Right lobe of liver (tissue), 6 donors: ENCODE measurements around the gene KIF23. TPM values are rescaled to one million over a fixed set of nuclear protein-coding genes. Genes with fewer than 3 reads are reported as not detected.

ENCODE experiments used
- ATAC-seq, 4 donors: fragments of 200-7000 bp; cut with Tn5 transposase; one replicate each; pipeline ENCODE4 v1.9.1; 2020; ENCODE audit warnings: mild to moderate bottlenecking in 4 of 4, moderate library complexity in 4 of 4
- DNase-seq, 3 donors: peaks; one replicate each; pipeline ENCODE4 v3.0.0-alpha.2; 2020
- H3K27ac ChIP-seq, 3 donors: fragments of 200-600 bp; one replicate each; pipeline ENCODE4 v1.8.0; 2022
- H3K27me3 ChIP-seq, 2 donors: fragments of 200-600 bp; one replicate each; pipeline ENCODE4 v1.8.0; 2022
- H3K36me3 ChIP-seq, 4 donors: fragments of 200-600 bp; sonication (generic) in 1 of 4; one replicate each; pipeline versions ENCODE4 v1.5.1 to v1.8.0; 2017 to 2022; ENCODE audit warnings: control low read depth in 1 of 4
- H3K4me1 ChIP-seq, 4 donors: fragments of 200-600 bp; sonication (generic) in 1 of 4; one replicate each; pipeline versions ENCODE4 v1.5.1 to v1.8.0; 2017 to 2022; ENCODE audit warnings: control low read depth in 1 of 4
- H3K4me3 ChIP-seq, 3 donors: fragments of 200-600 bp; one replicate each; pipeline ENCODE4 v1.8.0; 2022
- H3K9me3 ChIP-seq, 4 donors: fragments of 200-600 bp; sonication (generic) in 1 of 4; one replicate each; pipeline versions ENCODE4 v1.5.1 to v1.8.0; 2017 to 2022; ENCODE audit warnings: control low read depth in 1 of 4
- POLR2A ChIP-seq: fragments of 450-650 bp; IDR thresholded peaks from one replicate; pipeline ENCODE4 v1.6.1; 2017; ENCODE audit warnings: antibody characterized with exemption, mild to moderate bottlenecking
- WGBS: methylation state at CpG from one replicate; pipeline ENCODE4 v1.1.6; 2018; ENCODE audit warnings: low coverage, low lambda C conversion rate; ENCODE audit not compliant: insufficient coverage; ENCODE audit errors: missing lambda C conversion rate; 5-methylcytosine and 5-hydroxymethylcytosine counted together
- intact Hi-C, 2 donors: fragments of 100-400 bp; cut with DNase I; formaldehyde crosslinking; loops; one replicate each; pipeline versions ENCODE4 v1.11.2 to v1.14.1; 2022
- total RNA-seq, 6 experiments: library from RNA; depleted of rRNA in 2 of 6; stranded (reverse); fragments of >200 nt in 2 of 6; fragmentation: NEBNext Ultra II Directional in 3 of 6; extraction: Animal tissue kit (Norgen Biotek cat#: 25700) in 3 of 6; gene quantifications; one replicate each; pipeline versions ENCODE4 v1.1.0 to v1.2.4, GENCODE V29; 2016 to 2023
- TF ChIP-seq, protein P1 (sequence below), 4 donors: fragments of 200-600 bp in 3 of 4; fragments of 450-650 bp in 1 of 4; IDR thresholded peaks; one replicate each; pipeline versions ENCODE4 v1.5.1 to v1.8.0; 2016 to 2022; ENCODE audit warnings: antibody characterized with exemption in 4 of 4, mild to moderate bottlenecking in 2 of 4
- donor health status: DM: no; HTN: yes; CAD: no.
- donor health status: DM: no; HTN: no; CAD: no.
- donor health status: DM: no; HTN: no; CAD: no.
- donor health status: DM: no; HTN: yes; CAD: no.
- donor health status: DM: no; HTN: yes; CAD: no.

The KIF23 gene
- total RNA-seq, 6 experiments from 2014 or later = 0.09 to 2.2 (median 1.2) TPM

DNA sequence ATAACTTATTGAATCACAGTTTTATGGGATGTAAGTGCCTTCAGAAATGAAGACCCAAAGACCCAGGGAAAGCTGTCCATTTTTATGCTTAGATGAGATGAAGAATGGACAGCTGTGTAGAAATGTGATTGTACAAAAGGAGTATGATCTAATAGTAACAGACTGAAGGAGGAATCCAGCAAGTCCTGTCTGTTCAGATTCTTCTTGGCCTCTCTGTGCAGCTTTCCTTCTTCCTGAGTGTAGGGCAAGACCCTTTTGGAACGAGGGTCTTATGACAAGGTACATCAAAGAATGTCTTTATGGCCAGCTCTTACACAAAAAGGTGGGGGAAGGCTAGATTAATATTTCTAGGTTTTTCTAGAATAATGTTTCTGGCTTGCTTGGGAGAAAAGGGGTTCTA, 1.4 kb upstream of the KIF23 start:
- no peak overlapping the region for H3K27ac ChIP-seq
- TF ChIP-seq, protein P1, sequence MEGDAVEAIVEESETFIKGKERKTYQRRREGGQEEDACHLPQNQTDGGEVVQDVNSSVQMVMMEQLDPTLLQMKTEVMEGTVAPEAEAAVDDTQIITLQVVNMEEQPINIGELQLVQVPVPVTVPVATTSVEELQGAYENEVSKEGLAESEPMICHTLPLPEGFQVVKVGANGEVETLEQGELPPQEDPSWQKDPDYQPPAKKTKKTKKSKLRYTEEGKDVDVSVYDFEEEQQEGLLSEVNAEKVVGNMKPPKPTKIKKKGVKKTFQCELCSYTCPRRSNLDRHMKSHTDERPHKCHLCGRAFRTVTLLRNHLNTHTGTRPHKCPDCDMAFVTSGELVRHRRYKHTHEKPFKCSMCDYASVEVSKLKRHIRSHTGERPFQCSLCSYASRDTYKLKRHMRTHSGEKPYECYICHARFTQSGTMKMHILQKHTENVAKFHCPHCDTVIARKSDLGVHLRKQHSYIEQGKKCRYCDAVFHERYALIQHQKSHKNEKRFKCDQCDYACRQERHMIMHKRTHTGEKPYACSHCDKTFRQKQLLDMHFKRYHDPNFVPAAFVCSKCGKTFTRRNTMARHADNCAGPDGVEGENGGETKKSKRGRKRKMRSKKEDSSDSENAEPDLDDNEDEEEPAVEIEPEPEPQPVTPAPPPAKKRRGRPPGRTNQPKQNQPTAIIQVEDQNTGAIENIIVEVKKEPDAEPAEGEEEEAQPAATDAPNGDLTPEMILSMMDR (IDR thresholded peaks at IDR 0.05) = no peak
- TF ChIP-seq POLR2A = no peak
- 45% methylated on average over 1 of the region's 1 CpG for WGBS
- no peak for DNase-seq
- no peaks in the 10 kb centered on the region for H3K36me3 ChIP-seq
- H3K9me3 ChIP-seq = no peaks in the 10 kb centered on the region
- ATAC-seq = no peak
- H3K4me1 ChIP-seq = peaks cover 0 to 4% (median 0%) of the 10 kb centered on the region in 4 donors
- no peak overlapping the region for H3K4me3 ChIP-seq
- H3K27me3 ChIP-seq = no peaks in the 10 kb centered on the region
- intact Hi-C loops = no loop called here

GRCh38 chr15:69414701-69415167, 585 bp downstream of the KIF23 start:
- no peak for TF ChIP-seq POLR2A
- no peaks in the 10 kb centered on the region for H3K36me3 ChIP-seq
- H3K27ac ChIP-seq = peak overlapping the region in 1 of 3 donors; percentile 5
- H3K4me1 ChIP-seq = peaks cover 0 to 4% (median 0%) of the 10 kb centered on the region in 4 donors
- intact Hi-C loops = no loop called here
- peak in 1 of 3 donors; percentile 33 for DNase-seq
- WGBS = 2% methylated on average over 9 of the region's 29 CpGs
- H3K27me3 ChIP-seq = no peaks in the 10 kb centered on the region
- H3K9me3 ChIP-seq = no peaks in the 10 kb centered on the region
- peak; percentile 33 to 46 (median 37) for ATAC-seq
- peak overlapping the region; percentile 59 to 92 (median 88) for H3K4me3 ChIP-seq

DNA sequence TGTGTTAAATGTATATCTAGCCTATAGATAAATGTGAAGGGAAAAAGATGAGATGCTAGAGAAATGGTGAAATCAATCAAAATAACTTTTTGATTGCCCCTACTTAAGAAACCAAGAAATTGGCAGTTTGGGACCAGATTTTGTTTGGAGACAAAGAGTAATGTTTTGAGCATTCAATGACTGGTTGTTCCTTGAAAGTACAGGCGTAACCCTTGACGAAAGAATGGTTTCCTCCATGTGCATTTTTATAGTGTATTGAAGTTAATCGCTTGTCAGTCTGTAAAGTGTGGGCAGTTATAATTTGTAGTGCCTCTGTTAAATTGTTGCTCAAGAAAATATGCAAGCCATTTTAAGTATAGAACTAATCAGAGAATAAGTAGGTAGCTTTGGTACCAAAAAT, 1.2 kb downstream of the KIF23 start:
- ATAC-seq (no peak), DNase-seq (no peak)
- no peak overlapping the region for H3K4me3 ChIP-seq
- TF ChIP-seq POLR2A = no peak
- no peaks in the 10 kb centered on the region for H3K9me3 ChIP-seq
- intact Hi-C loops = no loop called here
- no peak overlapping the region for H3K27ac ChIP-seq
- 70% methylated on average over 3 of the region's 3 CpGs for WGBS
- H3K27me3 ChIP-seq = no peaks in the 10 kb centered on the region
- H3K36me3 ChIP-seq = no peaks in the 10 kb centered on the region
- peaks cover 0 to 4% (median 0%) of the 10 kb centered on the region in 4 donors for H3K4me1 ChIP-seq

- peaks cover 0 to 4% (median 0%) of the 10 kb centered on the region in 4 donors for H3K4me1 ChIP-seq
- H3K36me3 ChIP-seq = no peaks in the 10 kb centered on the region
- no peak overlapping the region for H3K4me3 ChIP-seq
- DNase-seq (no peak), ATAC-seq (no peak)
- intact Hi-C loops = no loop called here
- no peak for TF ChIP-seq POLR2A
- TF ChIP-seq, protein P1 (IDR thresholded peaks at IDR 0.05) = no peak
- no peak overlapping the region for H3K27ac ChIP-seq
- no peaks in the 10 kb centered on the region for H3K9me3 ChIP-seq
- H3K27me3 ChIP-seq = no peaks in the 10 kb centered on the region
Measured at GRCh38 chr15:69417581-69417980, 3.4 kb downstream of the KIF23 start.

GRCh38 chr15:69421498-69421897, 7.3 kb downstream of the KIF23 start:
- Histone ChIP-seq H3K4me3 (no peak overlapping the region), H3K27ac (no peak overlapping the region), H3K4me1 (no peaks in the 10 kb centered on the region), H3K27me3 (no peaks in the 10 kb centered on the region), H3K36me3 (no peaks in the 10 kb centered on the region), H3K9me3 (no peaks in the 10 kb centered on the region)
- no peak for ATAC-seq
- DNase-seq = no peak
- TF ChIP-seq, protein P1 (IDR thresholded peaks at IDR 0.05) = no peak
- no peak for TF ChIP-seq POLR2A
- intact Hi-C loops = no loop called here

GRCh38 chr15:69422336-69422895, 8.3 kb downstream of the KIF23 start:
- no peaks in the 10 kb centered on the region for H3K9me3 ChIP-seq
- no peaks in the 10 kb centered on the region for H3K36me3 ChIP-seq
- TF ChIP-seq, protein P1 (IDR thresholded peaks at IDR 0.05) = no peak
- no peak for TF ChIP-seq POLR2A
- ATAC-seq = no peak
- 94% methylated on average over 4 of the region's 4 CpGs for WGBS
- H3K27ac ChIP-seq = no peak overlapping the region
- H3K4me1 ChIP-seq = no peaks in the 10 kb centered on the region
- no peaks in the 10 kb centered on the region for H3K27me3 ChIP-seq
- no peak for DNase-seq
- intact Hi-C loops = no loop called here
- H3K4me3 ChIP-seq = no peak overlapping the region
